T-helper 17 cell (primary cell): ENCODE measurements around the gene PRCD. TPM values are rescaled to one million over a fixed set of nuclear protein-coding genes. Genes with fewer than 3 reads are reported as not detected.
A peak's percentile ranks its signal among the peaks of the same experiment; 100 is the strongest.
"Not testable (repeated sequence)": the region's sequence is repeated elsewhere in the genome, so short reads cannot be mapped to it uniquely, and the experiment has no call there.

Experiments used
- ATAC-seq: fragments of 150-1000 bp; cut with Tn5 transposase; 2 replicates; pipeline ENCODE4 v1.10.0; 2021; ENCODE audit warnings: mild to moderate bottlenecking, moderate library complexity
- DNase-seq, 3 donors: peaks; one replicate each; pipeline versions ENCODE4 v3.0.0 to v3.0.0-alpha.2; 2020 to 2021
- H3K9me3 ChIP-seq: one replicate; pipeline ENCODE4 v1.7.0; 2013; ENCODE audit warnings: low read length, mild to moderate bottlenecking; ENCODE audit not compliant: control insufficient read depth, poor library complexity, severe bottlenecking
- H3K27ac Mint-ChIP-seq: one replicate; pipeline ENCODE4 v1.8.0; 2022; ENCODE audit warnings: mild to moderate bottlenecking, moderate library complexity, mixed read lengths
- H3K27me3 Mint-ChIP-seq: one replicate; pipeline ENCODE4 v1.8.0; 2022; ENCODE audit warnings: mixed read lengths
- H3K36me3 Mint-ChIP-seq: one replicate; pipeline ENCODE4 v1.8.0; 2022; ENCODE audit warnings: low read depth, mixed read lengths
- H3K4me1 Mint-ChIP-seq: one replicate; pipeline ENCODE4 v1.8.0; 2022; ENCODE audit warnings: mild to moderate bottlenecking, mixed read lengths
- H3K4me3 Mint-ChIP-seq: one replicate; pipeline ENCODE4 v1.8.0; 2022; ENCODE audit warnings: mild to moderate bottlenecking, moderate library complexity, mixed read lengths
- total RNA-seq, 4 donors: library from RNA in 2 of 4; stranded (reverse) in 2 of 4; gene quantifications; one replicate each; pipeline ENCODE4 v1.2.3 and lab custom pipeline; 2022 to 2026

Gene PRCD
- total RNA-seq, 2 donors from 2014 or later, result 1.1 TPM; not detected in 1

DNA sequence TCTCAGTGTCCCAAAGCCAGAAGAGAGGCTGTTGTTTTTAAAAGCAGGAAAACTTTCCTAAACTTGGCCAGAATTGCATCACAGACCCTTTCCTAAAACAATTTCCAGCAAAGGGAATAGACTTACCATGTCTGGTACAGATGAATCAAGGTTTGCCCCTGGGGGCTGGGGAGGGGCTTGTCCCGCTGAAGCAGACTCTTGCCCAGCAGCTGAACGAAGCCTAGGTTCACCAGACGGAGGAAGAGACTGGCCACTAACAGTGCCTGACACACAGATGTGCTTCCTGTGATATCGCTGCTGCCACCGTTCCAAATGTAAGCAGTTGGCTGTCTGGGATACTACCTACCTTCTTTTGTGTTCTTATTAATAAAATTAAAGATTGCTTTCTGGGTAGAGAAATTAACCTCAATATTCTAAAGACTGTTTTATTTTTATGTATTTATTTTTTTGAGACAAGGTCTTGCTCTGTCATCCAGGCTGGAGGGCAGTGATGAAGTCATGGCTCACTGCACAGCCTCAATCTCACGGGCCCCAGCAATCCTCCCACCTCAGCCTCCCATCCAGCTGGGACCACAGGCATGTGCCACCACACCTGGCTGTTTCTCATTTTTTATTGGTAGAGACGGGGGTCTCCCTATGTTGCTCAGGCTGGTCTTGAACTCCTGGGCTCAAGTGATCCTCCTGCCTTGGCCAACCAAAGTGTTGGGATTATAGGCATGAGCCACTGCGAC is 13.5 kb downstream of the PRCD start:
- ATAC-seq (no peak), DNase-seq (no peak)
- H3K36me3 Mint-ChIP-seq, result peaks cover 3% of the 10 kb centered on the region

GRCh38 chr17:76554131-76554530 is 14.3 kb downstream of the PRCD start:
- H3K36me3 Mint-ChIP-seq, result peaks cover 3% of the 10 kb centered on the region
- H3K27me3 Mint-ChIP-seq, result no peaks in the 10 kb centered on the region
- no peak overlapping the region for H3K4me3 Mint-ChIP-seq
- DNase-seq, result no peak
- no peak for ATAC-seq
- peak overlapping the region; percentile 14 for H3K27ac Mint-ChIP-seq
- no peaks in the 10 kb centered on the region for H3K9me3 ChIP-seq
- H3K4me1 Mint-ChIP-seq, result peaks cover 32% of the 10 kb centered on the region

More for the DNA sequence above, 13.5 kb downstream of the PRCD start:
- Mint-ChIP-seq H3K27me3 (no peaks in the 10 kb centered on the region), H3K4me1 (peaks cover 27% of the 10 kb centered on the region), H3K4me3 (no peak overlapping the region), H3K27ac (no peak overlapping the region)
- no peaks in the 10 kb centered on the region for H3K9me3 ChIP-seq

GRCh38 chr17:76556765-76557367 is 17.0 kb downstream of the PRCD start:
- peak; percentile 41 to 54 (median 49) for DNase-seq
- H3K9me3 ChIP-seq, result no peaks in the 10 kb centered on the region
- peak; percentile 64 for ATAC-seq
- Mint-ChIP-seq H3K4me3 (peak overlapping the region; percentile 99), H3K4me1 (peaks cover 47% of the 10 kb centered on the region), H3K27me3 (no peaks in the 10 kb centered on the region), H3K27ac (peak overlapping the region; percentile 100), H3K36me3 (peaks cover 5% of the 10 kb centered on the region)

DNA sequence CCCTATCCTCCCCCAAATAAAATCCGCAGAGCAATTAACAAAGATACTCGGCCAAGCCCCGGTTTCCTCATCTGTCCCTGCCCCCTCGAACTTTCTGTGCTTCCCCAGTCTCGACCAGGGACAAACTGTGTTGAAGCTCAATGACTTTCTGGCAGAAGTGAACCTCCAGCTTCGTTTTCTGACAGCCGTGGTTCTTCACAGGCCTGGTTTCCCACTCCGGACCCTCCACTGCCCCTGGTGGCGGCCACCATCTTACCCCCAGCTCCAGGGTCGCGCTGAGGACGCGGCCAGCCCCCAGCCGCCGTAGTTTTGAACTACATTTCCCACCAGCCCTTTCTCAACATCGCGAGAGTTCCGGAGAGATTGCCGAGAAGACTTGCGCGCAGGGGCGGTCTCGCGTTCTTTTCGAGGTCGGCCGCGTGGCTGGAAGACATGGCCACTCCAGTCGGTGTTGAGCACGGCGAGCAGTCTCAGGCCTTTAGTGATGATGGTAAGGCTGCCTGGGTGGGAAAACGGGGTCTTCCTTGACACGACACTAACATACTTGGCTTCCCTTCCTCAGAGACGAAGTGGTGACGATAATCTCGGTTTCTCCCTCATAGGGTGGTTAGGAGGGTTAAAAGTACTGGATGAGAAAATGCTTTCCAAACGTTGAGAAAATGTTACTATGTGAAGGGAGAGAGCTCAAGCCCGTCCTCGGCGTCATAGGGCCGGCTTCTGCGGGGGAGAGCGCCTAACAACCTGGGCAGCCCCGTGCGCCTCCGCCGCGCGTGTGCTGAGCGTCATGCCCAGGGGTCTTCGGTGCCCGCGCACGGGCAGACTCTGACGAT is 17.7 kb downstream of the PRCD start:
- peak overlapping the region; percentile 100 for H3K27ac Mint-ChIP-seq
- ATAC-seq (peak; percentile 79), DNase-seq (peak; percentile 83 to 90 (median 86))
- peak overlapping the region; percentile 99 for H3K4me3 Mint-ChIP-seq
- H3K4me1 Mint-ChIP-seq, result peaks cover 50% of the 10 kb centered on the region
- H3K36me3 Mint-ChIP-seq, result peaks cover 5% of the 10 kb centered on the region
- H3K9me3 ChIP-seq, result no peaks in the 10 kb centered on the region
- H3K27me3 Mint-ChIP-seq, result no peaks in the 10 kb centered on the region

GRCh38 chr17:76558198-76559095 is 18.6 kb downstream of the PRCD start:
- Mint-ChIP-seq H3K27ac (peak overlapping the region; percentile 100), H3K27me3 (no peaks in the 10 kb centered on the region), H3K4me3 (peak overlapping the region; percentile 99), H3K36me3 (peaks cover 8% of the 10 kb centered on the region), H3K4me1 (peaks cover 55% of the 10 kb centered on the region)
- ATAC-seq, result no peak
- no peaks in the 10 kb centered on the region for H3K9me3 ChIP-seq
- DNase-seq, result no peak

DNA sequence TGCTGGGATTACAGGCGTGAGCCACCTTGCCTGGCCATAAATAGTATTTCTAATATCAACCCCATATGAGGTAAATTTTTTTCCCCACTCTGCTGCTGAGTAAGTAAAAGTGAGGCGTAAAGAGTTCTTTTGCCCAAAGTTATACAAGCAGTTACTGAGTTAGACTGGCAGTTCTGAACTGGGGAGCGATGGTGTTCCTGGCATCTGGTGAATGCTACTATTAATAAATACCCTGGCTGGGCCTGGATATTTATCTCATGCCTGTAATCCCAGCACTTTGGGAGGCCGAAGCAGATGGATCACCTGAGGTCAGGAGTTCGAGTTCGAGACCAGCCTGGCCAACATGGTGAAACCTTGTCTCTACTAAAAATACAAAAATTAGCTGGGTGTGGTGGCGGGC is 19.6 kb downstream of the PRCD start:
- H3K27me3 Mint-ChIP-seq, result not testable (repeated sequence)

DNA sequence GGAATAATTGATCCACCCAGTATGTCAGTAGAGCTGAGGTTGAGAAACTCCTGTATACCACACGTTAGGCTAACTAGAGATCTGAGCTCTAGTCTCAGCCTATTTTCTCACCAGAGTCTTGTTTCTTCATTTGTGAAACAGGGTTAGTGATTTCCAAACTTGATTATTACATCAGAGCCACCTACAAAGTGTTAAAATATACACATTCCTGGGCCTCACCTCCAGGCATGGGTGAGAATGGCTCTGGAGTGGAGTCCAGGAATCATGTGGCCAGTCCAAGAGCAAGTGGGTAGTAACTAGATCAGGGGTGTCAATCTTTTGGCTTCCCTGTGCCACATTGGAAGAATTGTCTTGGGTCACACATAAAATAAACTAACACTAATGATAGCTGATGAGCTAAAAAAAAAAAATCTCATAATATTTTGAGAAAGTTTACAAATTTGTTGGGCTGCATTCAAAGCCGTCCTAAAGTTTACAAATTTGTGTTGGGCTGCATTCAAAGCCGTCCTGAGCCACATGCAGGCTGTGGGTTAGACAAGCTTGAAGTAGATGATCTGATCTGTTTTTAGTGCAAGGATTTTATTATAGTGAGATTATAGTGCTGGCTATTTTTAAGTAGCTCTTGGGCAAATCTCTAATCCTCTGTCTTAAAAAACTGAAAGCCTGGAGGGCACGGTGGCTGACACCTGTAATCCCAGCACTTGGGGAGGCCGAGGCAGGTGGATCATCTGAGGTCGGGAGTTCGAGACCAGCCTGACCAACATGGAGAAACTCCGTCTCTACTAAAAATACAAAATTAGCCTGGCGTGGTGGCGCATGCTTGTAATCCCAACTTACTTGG is 20.4 kb downstream of the PRCD start:
- no peaks in the 10 kb centered on the region for H3K9me3 ChIP-seq
- DNase-seq (no peak), ATAC-seq (no peak)
- peak overlapping the region; percentile 82 for H3K4me3 Mint-ChIP-seq
- H3K4me1 Mint-ChIP-seq, result peaks cover 53% of the 10 kb centered on the region
- H3K27ac Mint-ChIP-seq, result peak overlapping the region; percentile 100
- H3K36me3 Mint-ChIP-seq, result peaks cover 10% of the 10 kb centered on the region
- no peaks in the 10 kb centered on the region for H3K27me3 Mint-ChIP-seq

More for the DNA sequence above, 19.6 kb downstream of the PRCD start:
- H3K4me1 Mint-ChIP-seq, result peaks cover 55% of the 10 kb centered on the region
- H3K27ac Mint-ChIP-seq, result peak overlapping the region; percentile 100
- H3K36me3 Mint-ChIP-seq, ATAC-seq, DNase-seq, H3K9me3 ChIP-seq: not testable (repeated sequence)
- peak overlapping the region; percentile 99 for H3K4me3 Mint-ChIP-seq

DNA sequence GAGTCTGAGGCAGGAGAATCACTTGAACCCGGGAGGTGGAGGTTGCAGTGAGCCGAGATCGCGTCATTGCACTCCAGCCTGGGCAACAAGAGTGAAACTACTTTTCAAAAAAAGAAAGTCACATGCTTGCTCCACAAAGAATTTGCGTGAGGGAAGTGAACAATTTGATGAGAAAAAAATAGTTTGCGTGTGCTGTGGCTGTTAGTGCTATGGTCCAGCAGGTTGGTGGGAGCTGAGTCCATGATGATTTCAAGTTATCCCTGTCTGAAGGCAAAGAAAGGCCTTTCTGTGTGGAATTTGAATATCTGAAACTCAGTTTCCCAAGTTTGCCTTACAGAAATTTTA is 21.0 kb downstream of the PRCD start:
- DNase-seq (no peak), ATAC-seq (no peak)
- Mint-ChIP-seq H3K4me1 (peaks cover 55% of the 10 kb centered on the region), H3K36me3 (peaks cover 13% of the 10 kb centered on the region), H3K27me3 (no peaks in the 10 kb centered on the region), H3K4me3 (peak overlapping the region; percentile 82), H3K27ac (peak overlapping the region; percentile 100)
- H3K9me3 ChIP-seq, result no peaks in the 10 kb centered on the region

GRCh38 chr17:76561332-76561731 is 21.5 kb downstream of the PRCD start:
- Mint-ChIP-seq H3K4me1 (peaks cover 59% of the 10 kb centered on the region), H3K27me3 (no peaks in the 10 kb centered on the region), H3K4me3 (peak overlapping the region; percentile 82), H3K36me3 (peaks cover 13% of the 10 kb centered on the region), H3K27ac (peak overlapping the region; percentile 100)
- no peaks in the 10 kb centered on the region for H3K9me3 ChIP-seq
- DNase-seq (no peak), ATAC-seq (peak; percentile 46)

DNA sequence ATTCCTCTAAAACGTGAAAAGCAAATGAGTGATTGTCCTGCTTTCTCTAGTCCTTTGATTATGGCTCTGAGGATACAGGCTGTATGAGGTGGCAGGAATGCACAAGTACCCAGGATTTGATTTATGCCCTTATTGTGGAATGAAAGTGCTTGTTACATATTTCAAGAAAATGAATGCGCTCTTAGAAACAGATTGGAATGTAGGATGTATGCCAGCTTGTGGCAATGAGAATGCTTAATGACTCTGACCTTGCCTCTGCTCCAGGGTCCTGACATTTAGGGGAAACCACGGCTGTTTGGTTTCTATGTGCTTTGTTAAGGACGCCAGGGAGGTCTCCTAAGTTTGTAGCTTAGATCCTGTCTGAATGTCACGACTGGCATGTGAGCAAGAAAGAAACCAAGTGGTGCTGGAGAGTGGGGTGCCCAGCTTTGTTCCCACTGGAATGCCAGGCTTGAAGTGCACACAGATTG is 22.0 kb downstream of the PRCD start:
- ATAC-seq (no peak), DNase-seq (no peak)
- Mint-ChIP-seq H3K4me1 (peaks cover 58% of the 10 kb centered on the region), H3K4me3 (peak overlapping the region; percentile 82), H3K27me3 (no peaks in the 10 kb centered on the region), H3K36me3 (peaks cover 13% of the 10 kb centered on the region), H3K27ac (peak overlapping the region; percentile 100)
- H3K9me3 ChIP-seq, result no peaks in the 10 kb centered on the region

- Mint-ChIP-seq H3K36me3 (peaks cover 10% of the 10 kb centered on the region), H3K27ac (peak overlapping the region; percentile 100), H3K4me1 (peaks cover 54% of the 10 kb centered on the region), H3K4me3 (peak overlapping the region; percentile 39), H3K27me3 (no peaks in the 10 kb centered on the region)
- DNase-seq (no peak), ATAC-seq (no peak)
- no peaks in the 10 kb centered on the region for H3K9me3 ChIP-seq
Measured at GRCh38 chr17:76562734-76563148, 22.9 kb downstream of the PRCD start.

GRCh38 chr17:76563359-76563758 is 23.5 kb downstream of the PRCD start:
- not testable (repeated sequence) for ATAC-seq, H3K27me3 Mint-ChIP-seq, H3K4me3 Mint-ChIP-seq, H3K9me3 ChIP-seq, DNase-seq
- Mint-ChIP-seq H3K36me3 (peaks cover 10% of the 10 kb centered on the region), H3K27ac (peak overlapping the region; percentile 100), H3K4me1 (peaks cover 52% of the 10 kb centered on the region)
